Thyroid gland (tissue), 4 donors: Measurements from ENCODE around the gene RAD9A. TPM values are rescaled to one million over a fixed set of nuclear protein-coding genes. Genes with fewer than 3 reads are reported as not detected.
A peak's percentile ranks its signal among the peaks of the same experiment; 100 is the strongest.

Experiments used
- DNase-seq, 2 donors: peaks; one replicate each; pipeline ENCODE4 v3.0.0-alpha.2; 2019
- H3K27ac ChIP-seq, 3 donors: fragments of 200-600 bp; sonication (generic); 1 replicate in 2 of 3; 2 replicates in 1 of 3; pipeline ENCODE4 v1.5.1; 2016 to 2019; ENCODE audit warnings: mild to moderate bottlenecking in 1 of 3, moderate library complexity in 1 of 3
- H3K27me3 ChIP-seq: fragments of 200-600 bp; sonication (generic); one replicate; pipeline ENCODE4 v1.5.1; 2019
- H3K36me3 ChIP-seq, 2 donors: fragments of 200-600 bp; sonication (generic); one replicate each; pipeline ENCODE4 v1.5.1; 2016 to 2019
- H3K4me1 ChIP-seq, 2 donors: fragments of 200-600 bp; sonication (generic); one replicate each; pipeline ENCODE4 v1.5.1; 2017 to 2019
- H3K4me3 ChIP-seq, 3 donors: fragments of 200-600 bp; sonication (generic); replicated peaks in 1 of 3; 1 replicate in 2 of 3; 2 replicates in 1 of 3; pipeline ENCODE4 v1.5.1; 2016; ENCODE audit warnings: mild to moderate bottlenecking in 1 of 3
- H3K9me3 ChIP-seq: fragments of 200-600 bp; sonication (generic); one replicate; pipeline ENCODE4 v1.5.1; 2017
- POLR2A ChIP-seq, 2 donors: fragments of 450-650 bp; IDR thresholded peaks; one replicate each; pipeline ENCODE4 v1.6.1; 2017; ENCODE audit warnings: antibody characterized with exemption in 2 of 2, mild to moderate bottlenecking in 2 of 2, moderate library complexity in 1 of 2
- WGBS, 2 donors: methylation state at CpG; one replicate each; pipeline ENCODE4 v1.1.5; 2017; 5-methylcytosine and 5-hydroxymethylcytosine counted together
- intact Hi-C: fragments of 100-400 bp; cut with DNase I; formaldehyde crosslinking; loops from one replicate; pipeline ENCODE4 v1.15.1; 2023
- total RNA-seq, 4 donors: library from RNA; depleted of rRNA; stranded (reverse); fragments of >200 nt; gene quantifications; one replicate each; pipeline ENCODE4 v1.2.3, GENCODE V29; 2016
- TF ChIP-seq, protein P1 (sequence below), 6 experiments: fragments of 200-600 bp in 3 of 6; fragments of 450-650 bp in 3 of 6; sonication (generic) in 3 of 6; IDR thresholded peaks; one replicate each; pipeline ENCODE4 v1.5.1; 2016 to 2019; ENCODE audit warnings: antibody characterized with exemption in 6 of 6, mild to moderate bottlenecking in 2 of 6, inconsistent platforms in 1 of 6, moderate library complexity in 1 of 6

The RAD9A gene
- total RNA-seq = 10 to 100 TPM; 22.7 to 38.0 (median 31.0) TPM

DNA sequence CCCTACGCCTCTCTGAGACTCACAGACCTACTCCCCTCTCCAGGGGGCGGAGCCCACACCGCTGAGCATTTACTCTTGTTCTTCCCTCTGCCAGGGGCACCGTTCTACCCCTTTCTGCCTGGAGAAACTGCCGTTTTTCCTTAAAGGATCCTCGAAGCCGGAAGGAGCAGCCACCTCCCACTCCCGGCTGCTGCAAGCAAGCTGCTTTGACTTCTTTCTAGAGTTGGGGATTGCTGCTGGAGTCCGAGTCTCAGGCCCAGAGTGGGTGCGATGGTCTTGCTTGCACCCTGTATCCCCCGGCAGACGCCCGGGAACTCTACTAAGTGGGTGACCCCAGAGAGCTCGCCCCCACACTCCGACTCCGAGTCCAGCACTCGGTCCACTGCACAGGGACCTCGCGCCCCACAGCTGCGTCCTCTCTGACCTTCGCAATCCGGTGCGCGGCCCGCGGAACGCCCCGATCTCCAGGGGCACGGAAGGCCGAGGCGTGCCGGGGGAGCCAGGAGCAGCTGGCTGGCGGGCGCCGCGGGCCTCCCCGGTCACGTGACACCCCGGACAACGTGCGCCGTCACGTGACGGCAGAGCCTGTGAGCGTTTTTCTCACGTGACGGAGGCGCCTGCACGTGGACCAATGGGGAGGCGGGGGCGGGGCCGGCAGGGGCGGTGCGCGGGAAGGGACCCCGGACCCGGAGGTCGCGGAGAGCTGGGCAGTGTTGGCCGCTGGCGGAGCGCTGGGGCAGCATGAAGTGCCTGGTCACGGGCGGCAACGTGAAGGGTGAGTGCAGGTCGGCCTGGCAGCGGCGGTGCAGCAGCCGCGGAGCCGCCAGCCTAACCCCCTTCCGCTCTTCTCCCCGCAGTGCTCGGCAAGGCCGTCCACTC is at the start of gene RAD9A:
TSS of gene RAD9A (plus strand) at position 683 of the 879 bp plus-strand sequence. CDS start at position 742, 59 bp downstream.
- peak within 1 kb of the TSS; percentile 65 to 88 (median 77) for H3K4me3 ChIP-seq
- intact Hi-C loops = loop anchor here (5.0 to 10.0 kb wide), 2 partner anchors 73 to 116 kb away; partner anchors contain the start of genes CDK2AP2, PITPNM1 and TMEM134
- H3K4me1 ChIP-seq = peaks cover 4 to 20% of the 10 kb centered on the region in 2 donors
- no peaks in the 10 kb centered on the region for H3K9me3 ChIP-seq
- peak within 1 kb of the TSS; percentile 7 to 79 (median 66) for H3K27ac ChIP-seq
- H3K27me3 ChIP-seq = no peaks in the 10 kb centered on the region
- WGBS, 2 donors = 0% methylated on average over 16 to 29 of the region's 75 CpGs
- H3K36me3 ChIP-seq = no peaks in the 10 kb centered on the region
- peak in 1 of 2 donors; percentile 73 for TF ChIP-seq POLR2A (IDR thresholded peaks at IDR 0.05)
- TF ChIP-seq, protein P1, sequence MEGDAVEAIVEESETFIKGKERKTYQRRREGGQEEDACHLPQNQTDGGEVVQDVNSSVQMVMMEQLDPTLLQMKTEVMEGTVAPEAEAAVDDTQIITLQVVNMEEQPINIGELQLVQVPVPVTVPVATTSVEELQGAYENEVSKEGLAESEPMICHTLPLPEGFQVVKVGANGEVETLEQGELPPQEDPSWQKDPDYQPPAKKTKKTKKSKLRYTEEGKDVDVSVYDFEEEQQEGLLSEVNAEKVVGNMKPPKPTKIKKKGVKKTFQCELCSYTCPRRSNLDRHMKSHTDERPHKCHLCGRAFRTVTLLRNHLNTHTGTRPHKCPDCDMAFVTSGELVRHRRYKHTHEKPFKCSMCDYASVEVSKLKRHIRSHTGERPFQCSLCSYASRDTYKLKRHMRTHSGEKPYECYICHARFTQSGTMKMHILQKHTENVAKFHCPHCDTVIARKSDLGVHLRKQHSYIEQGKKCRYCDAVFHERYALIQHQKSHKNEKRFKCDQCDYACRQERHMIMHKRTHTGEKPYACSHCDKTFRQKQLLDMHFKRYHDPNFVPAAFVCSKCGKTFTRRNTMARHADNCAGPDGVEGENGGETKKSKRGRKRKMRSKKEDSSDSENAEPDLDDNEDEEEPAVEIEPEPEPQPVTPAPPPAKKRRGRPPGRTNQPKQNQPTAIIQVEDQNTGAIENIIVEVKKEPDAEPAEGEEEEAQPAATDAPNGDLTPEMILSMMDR (IDR thresholded peaks at IDR 0.05) = peak in 1 of 6 experiments; percentile 30
- peak; percentile 96 to 97 for DNase-seq

DNA sequence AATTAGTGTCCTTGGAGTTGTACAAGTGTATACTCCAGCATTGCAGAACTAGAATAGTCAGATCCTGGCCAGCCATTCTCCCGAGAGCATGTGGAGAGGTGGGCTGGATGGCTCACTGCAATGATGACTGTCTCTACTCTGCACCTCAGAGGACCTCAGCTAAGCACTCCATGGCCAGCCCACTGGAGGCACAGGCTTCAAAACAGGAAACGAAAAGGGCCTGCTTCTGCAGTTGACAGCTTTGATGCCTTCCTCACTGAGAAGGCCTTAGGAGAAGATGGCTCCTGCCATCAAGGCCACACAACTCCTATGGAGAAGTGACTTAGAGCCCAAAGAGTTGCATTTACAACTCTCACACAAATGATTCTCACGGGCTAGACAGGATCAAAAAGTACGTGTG is 47.5 kb upstream of the RAD9A start:
- TF ChIP-seq, protein P1 (IDR thresholded peaks at IDR 0.05) = no peak
- no peak for TF ChIP-seq POLR2A (IDR thresholded peaks at IDR 0.05)

DNA sequence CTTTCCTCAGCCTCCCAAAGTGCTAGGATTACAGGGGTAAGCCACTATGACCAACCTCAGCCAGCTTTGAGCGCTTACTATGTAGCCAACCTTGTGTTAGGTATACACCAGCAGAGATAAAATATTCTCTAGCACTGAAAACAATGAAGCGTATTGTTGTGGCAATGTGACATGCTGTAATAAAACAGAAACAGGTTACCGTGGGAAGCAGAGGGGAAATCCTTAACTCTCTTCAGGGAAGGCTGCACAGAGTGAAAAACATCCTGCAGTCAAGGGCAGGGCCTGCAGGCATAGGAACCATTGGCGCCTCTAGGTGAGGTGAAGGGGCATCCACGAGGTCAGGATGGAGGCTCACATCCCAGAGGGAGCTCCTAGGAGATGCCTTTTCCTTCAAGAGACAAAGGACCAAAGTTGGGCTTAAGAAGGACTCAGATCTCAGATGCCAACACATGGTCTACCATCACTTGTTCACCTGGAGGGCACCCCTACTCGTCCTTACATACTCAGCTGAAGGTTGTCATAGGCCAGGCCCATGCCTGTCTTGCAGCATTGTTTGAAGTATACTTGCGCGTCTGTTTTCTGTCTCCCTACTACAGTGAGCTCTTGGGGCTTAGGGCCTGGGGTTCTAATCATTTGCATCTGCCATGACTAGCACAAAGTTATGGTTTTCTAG is 46.4 kb upstream of the RAD9A start:
- TF ChIP-seq, protein P1 (IDR thresholded peaks at IDR 0.05) = no peak
- TF ChIP-seq POLR2A (IDR thresholded peaks at IDR 0.05) = no peak
- no peak for DNase-seq
- no peaks in the 10 kb centered on the region for H3K27me3 ChIP-seq
- peak overlapping the region in 1 of 3 donors; percentile 3 for H3K27ac ChIP-seq
- intact Hi-C loops = loop anchor here (5.0 kb wide), 1 partner anchor 37 kb away; no protein-coding TSS in a partner anchor
- H3K4me3 ChIP-seq = no peak overlapping the region
- 81 to 86% methylated on average over 8 of the region's 8 CpGs for WGBS, 2 donors
- no peaks in the 10 kb centered on the region for H3K9me3 ChIP-seq
- peaks cover 7 to 11% of the 10 kb centered on the region in 2 donors for H3K4me1 ChIP-seq
- H3K36me3 ChIP-seq = no peaks in the 10 kb centered on the region

More for the DNA sequence above, 47.5 kb upstream of the RAD9A start:
- H3K27me3 ChIP-seq = no peaks in the 10 kb centered on the region
- no peak for DNase-seq
- H3K9me3 ChIP-seq = no peaks in the 10 kb centered on the region
- no peak overlapping the region for H3K27ac ChIP-seq
- no peaks in the 10 kb centered on the region for H3K36me3 ChIP-seq
- no peak overlapping the region for H3K4me3 ChIP-seq
- WGBS, 2 donors = 87 to 94% methylated on average over 4 of the region's 4 CpGs
- intact Hi-C loops = no loop called here
- peaks cover 7 to 11% of the 10 kb centered on the region in 2 donors for H3K4me1 ChIP-seq

DNA sequence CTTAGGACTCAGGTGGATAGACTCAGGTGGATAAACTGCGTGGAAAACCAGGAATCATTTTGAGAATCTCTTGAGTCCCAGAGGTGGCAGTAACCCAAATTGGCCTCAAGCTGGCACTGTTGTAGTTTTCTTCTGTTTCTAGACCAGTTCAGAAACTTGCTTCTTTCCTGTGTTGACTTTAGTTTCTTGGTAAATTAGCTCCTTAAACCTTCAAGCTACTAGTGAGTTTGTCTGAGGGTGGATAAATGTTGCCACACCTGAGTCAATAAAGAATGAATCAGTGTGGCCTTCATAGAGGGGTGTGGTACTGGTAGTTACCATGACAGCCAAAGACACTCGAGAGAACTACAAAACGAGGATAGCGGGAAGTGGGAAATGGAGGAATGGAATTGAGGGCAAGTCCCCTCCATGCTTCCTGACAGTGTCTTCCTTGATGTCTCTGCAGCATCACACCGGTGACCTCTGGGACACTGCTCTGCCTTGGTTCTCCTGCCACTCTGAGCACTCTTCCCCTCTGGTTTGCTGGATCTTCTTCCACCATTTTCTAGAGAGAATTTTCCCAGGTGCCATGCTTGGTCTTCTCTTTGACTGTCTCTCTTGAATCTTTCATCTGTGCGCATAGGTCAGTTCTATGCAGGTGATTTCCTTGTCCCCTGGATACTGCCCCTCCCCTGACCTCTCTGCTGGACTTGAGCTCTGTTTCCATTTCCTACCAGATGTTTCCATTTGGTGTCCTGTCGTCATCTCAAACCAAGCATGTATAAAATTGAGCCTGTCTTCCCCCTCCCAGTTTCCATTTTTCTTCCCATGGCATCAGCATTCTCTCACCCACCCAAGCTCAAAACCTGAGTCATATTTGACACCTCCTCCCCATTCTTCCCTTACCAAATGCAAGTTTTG is 45.6 kb upstream of the RAD9A start:
- H3K4me1 ChIP-seq = peaks cover 7 to 16% of the 10 kb centered on the region in 2 donors
- no peak overlapping the region for H3K4me3 ChIP-seq
- DNase-seq = peak; percentile 54 to 58
- WGBS, 2 donors = 61 to 62% methylated on average over 7 of the region's 7 CpGs
- intact Hi-C loops = loop anchor here (5.0 kb wide), 1 partner anchor 36 kb away; no protein-coding TSS in a partner anchor
- peak overlapping the region in 1 of 3 donors; percentile 3 for H3K27ac ChIP-seq
- H3K9me3 ChIP-seq = no peaks in the 10 kb centered on the region
- H3K27me3 ChIP-seq = no peaks in the 10 kb centered on the region
- TF ChIP-seq, protein P1 (IDR thresholded peaks at IDR 0.05) = peak in 5 of 6 experiments; percentile 35 to 67 (median 65)
- TF ChIP-seq POLR2A (IDR thresholded peaks at IDR 0.05) = no peak
- H3K36me3 ChIP-seq = no peaks in the 10 kb centered on the region
